ENCODE data around the gene WDR5B. TPM values are rescaled to one million over a fixed set of nuclear protein-coding genes. Genes with fewer than 3 reads are reported as not detected.

WDR5B gene
- total RNA-seq, 1 donor from 2014 or later = 5.1 TPM

- Histone ChIP-seq H3K27ac (no peak overlapping the region), H3K27me3 (no peaks in the 10 kb centered on the region), H3K9me3 (no peaks in the 10 kb centered on the region), H3K4me1 (no peaks in the 10 kb centered on the region), H3K36me3 (peaks cover 66% of the 10 kb centered on the region), H3K4me3 (no peak overlapping the region)
- no peak for TF ChIP-seq CTCF (IDR thresholded peaks at IDR 0.05)
- intact Hi-C loops (cut with DNase I) = no loop called here
- no peak for ATAC-seq
- no peak for DNase-seq
These were observed 9.7 kb downstream of the WDR5B start for GRCh38 chr3:122406198-122406597.

GRCh38 chr3:122405015-122405414, 10.8 kb downstream of the WDR5B start:
- Histone ChIP-seq H3K27me3 (no peaks in the 10 kb centered on the region), H3K9me3 (no peaks in the 10 kb centered on the region), H3K27ac (no peak overlapping the region), H3K36me3 (peaks cover 54% of the 10 kb centered on the region), H3K4me3 (no peak overlapping the region), H3K4me1 (no peaks in the 10 kb centered on the region)
- no peak for DNase-seq
- ATAC-seq = no peak
- no peak for TF ChIP-seq CTCF (IDR thresholded peaks at IDR 0.05)
- intact Hi-C loops (cut with DNase I) = no loop called here

- peaks cover 46% of the 10 kb centered on the region for H3K36me3 ChIP-seq
- H3K27ac ChIP-seq = no peak overlapping the region
- no peak for DNase-seq
- intact Hi-C loops (cut with DNase I) = no loop called here
- H3K27me3 ChIP-seq = no peaks in the 10 kb centered on the region
- H3K9me3 ChIP-seq = no peaks in the 10 kb centered on the region
- TF ChIP-seq CTCF (IDR thresholded peaks at IDR 0.05) = no peak
- no peak for ATAC-seq
- no peak overlapping the region for H3K4me3 ChIP-seq
- no peaks in the 10 kb centered on the region for H3K4me1 ChIP-seq
These were observed 12.4 kb downstream of the WDR5B start for GRCh38 chr3:122403489-122403888.

- Histone ChIP-seq H3K36me3 (peaks cover 8% of the 10 kb centered on the region), H3K4me1 (no peaks in the 10 kb centered on the region), H3K9me3 (no peaks in the 10 kb centered on the region), H3K27me3 (no peaks in the 10 kb centered on the region), H3K4me3 (no peak overlapping the region), H3K27ac (no peak overlapping the region)
- no peak for TF ChIP-seq CTCF (IDR thresholded peaks at IDR 0.05)
- intact Hi-C loops (cut with DNase I) = no loop called here
- no peak for DNase-seq
- no peak for ATAC-seq
These were observed 16.9 kb downstream of the WDR5B start for GRCh38 chr3:122398920-122399319.

GRCh38 chr3:122397201-122397600, 18.7 kb downstream of the WDR5B start:
- Histone ChIP-seq H3K9me3 (no peaks in the 10 kb centered on the region), H3K4me1 (no peaks in the 10 kb centered on the region), H3K27ac (no peak overlapping the region), H3K4me3 (no peak overlapping the region), H3K36me3 (no peaks in the 10 kb centered on the region), H3K27me3 (no peaks in the 10 kb centered on the region)
- no peak for TF ChIP-seq CTCF (IDR thresholded peaks at IDR 0.05)
- DNase-seq (no peak), ATAC-seq (no peak)
- intact Hi-C loops (cut with DNase I) = no loop called here

- H3K27ac ChIP-seq = no peak overlapping the region
- H3K27me3 ChIP-seq = no peaks in the 10 kb centered on the region
- H3K4me3 ChIP-seq = no peak overlapping the region
- intact Hi-C loops (cut with DNase I) = no loop called here
- no peaks in the 10 kb centered on the region for H3K9me3 ChIP-seq
- DNase-seq (no peak), ATAC-seq (no peak)
- no peaks in the 10 kb centered on the region for H3K36me3 ChIP-seq
- TF ChIP-seq CTCF (IDR thresholded peaks at IDR 0.05) = no peak
- no peaks in the 10 kb centered on the region for H3K4me1 ChIP-seq
These were observed 19.4 kb downstream of the WDR5B start for GRCh38 chr3:122396511-122396910.
